PC-3 (cell line): Measurements from ENCODE around the gene TFEB. TPM values are rescaled to one million over a fixed set of nuclear protein-coding genes. Genes with fewer than 3 reads are reported as not detected.

Experiments used
- ATAC-seq: fragments of 200-7000 bp; cut with Tn5 transposase; 2 replicates; pipeline ENCODE4 v1.9.1; 2020; ENCODE audit warnings: mild to moderate bottlenecking, moderate library complexity
- BruUV-seq: library from RNA; stranded (reverse); fragments of 400-500 nt; replicated peaks from 2 replicates; lab custom pipeline; 2021; lab: Mats Ljungman, UMichigan
- CTCF ChIA-PET: fragments of 300-600 bp; sonication (Branson Sonifier 250); formaldehyde crosslinking; loops from one replicate; lab custom pipeline; 2022; ENCODE audit warnings: antibody characterized with exemption; lab: Charles Lee
- POLR2A ChIA-PET: fragments of 300-600 bp; sonication (Branson Sonifier 250); formaldehyde crosslinking; loops from one replicate; lab custom pipeline; 2022; ENCODE audit warnings: antibody characterized with exemption; ENCODE audit not compliant: unreplicated experiment; lab: Charles Lee
- DNase-seq: peaks from one replicate; pipeline ENCODE4 v3.0.0-alpha.2; 2015
- H2AFZ ChIP-seq: fragments of 300-600 bp; sonication (generic); 2 replicates; pipeline ENCODE4 v1.6.0; 2016; ENCODE audit warnings: antibody characterized with exemption, low read length
- H3F3A ChIP-seq: fragments of 300-600 bp; sonication (generic); one replicate; pipeline ENCODE4 v1.6.0; 2017; ENCODE audit warnings: antibody characterized with exemption, low read length, control low read depth, mild to moderate bottlenecking; ENCODE audit not compliant: unreplicated experiment
- H3K27ac ChIP-seq: fragments of 300-600 bp; sonication (generic); 2 replicates; pipeline ENCODE4 v1.5.1; 2016; ENCODE audit warnings: mild to moderate bottlenecking, low read length
- H3K27me3 ChIP-seq: fragments of 300-600 bp; sonication (generic); 2 replicates; pipeline ENCODE4 v1.6.1; 2016; ENCODE audit warnings: low read length, mixed read lengths
- H3K36me3 ChIP-seq: fragments of 300-600 bp; sonication (generic); 2 replicates; pipeline ENCODE4 v1.6.1; 2016; ENCODE audit warnings: low read depth, mixed run types, low read length, mixed read lengths
- H3K4me1 ChIP-seq: fragments of 300-600 bp; sonication (generic); 2 replicates; pipeline ENCODE4 v1.5.1; 2016; ENCODE audit warnings: low read length; ENCODE audit not compliant: insufficient read depth
- H3K4me2 ChIP-seq: fragments of 300-600 bp; sonication (generic); 2 replicates; pipeline ENCODE4 v1.6.0; 2016; ENCODE audit warnings: low read length
- H3K4me3 ChIP-seq: fragments of 300-600 bp; sonication (generic); 2 replicates; pipeline ENCODE4 v1.5.1; 2016; ENCODE audit warnings: mild to moderate bottlenecking, low read length, mixed read lengths
- H3K79me2 ChIP-seq: fragments of 300-600 bp; sonication (generic); 2 replicates; pipeline ENCODE4 v1.6.1; 2017; ENCODE audit warnings: low read length, mixed read lengths
- H3K9ac ChIP-seq: fragments of 300-600 bp; sonication (generic); 2 replicates; pipeline ENCODE4 v1.6.0; 2016; ENCODE audit warnings: mild to moderate bottlenecking, low read length
- H3K9me2 ChIP-seq: fragments of 300-600 bp; sonication (generic); replicated peaks from 2 replicates; pipeline ENCODE4 v1.6.1; 2016; ENCODE audit warnings: mixed run types, low read length, mixed read lengths
- H3K9me3 ChIP-seq: fragments of 300-600 bp; sonication (generic); 2 replicates; pipeline ENCODE4 v1.6.1; 2016; ENCODE audit warnings: low read length, mixed read lengths
- H4K20me1 ChIP-seq: fragments of 300-600 bp; sonication (generic); 2 replicates; pipeline ENCODE4 v1.6.1; 2016; ENCODE audit warnings: low read length, mixed read lengths
- EZH2 ChIP-seq: fragments of 300-600 bp; sonication (generic); IDR thresholded peaks from one replicate; pipeline ENCODE4 v1.6.1; 2017; ENCODE audit warnings: antibody characterized with exemption, mild to moderate bottlenecking, low read length; ENCODE audit not compliant: unreplicated experiment
- EZH2phosphoT487 ChIP-seq: fragments of 300-600 bp; sonication (generic); IDR thresholded peaks from 2 replicates; pipeline ENCODE4 v1.6.1; 2018; ENCODE audit warnings: mild to moderate bottlenecking, antibody characterized with exemption, low read length, borderline replicate concordance
- intact Hi-C: fragments of 100-400 bp; cut with micrococcal nuclease; formaldehyde crosslinking; loops from 2 replicates; pipeline ENCODE4 v1.9.0; 2023
- total RNA-seq: library from RNA; depleted of rRNA; stranded (reverse); fragments of >200 nt; gene quantifications from 2 replicates; pipeline ENCODE4 v1.2.3, GENCODE V29; 2014
- TF ChIP-seq, protein P1 (sequence below): fragments of 300-600 bp; sonication (generic); conservative IDR thresholded peaks from 2 replicates; pipeline ENCODE4 v1.5.1; 2017; ENCODE audit warnings: antibody characterized with exemption, low read depth, mild to moderate bottlenecking, low read length

The TFEB gene
- total RNA-seq, 1 experiment from 2014 or later = 4.2 TPM

DNA sequence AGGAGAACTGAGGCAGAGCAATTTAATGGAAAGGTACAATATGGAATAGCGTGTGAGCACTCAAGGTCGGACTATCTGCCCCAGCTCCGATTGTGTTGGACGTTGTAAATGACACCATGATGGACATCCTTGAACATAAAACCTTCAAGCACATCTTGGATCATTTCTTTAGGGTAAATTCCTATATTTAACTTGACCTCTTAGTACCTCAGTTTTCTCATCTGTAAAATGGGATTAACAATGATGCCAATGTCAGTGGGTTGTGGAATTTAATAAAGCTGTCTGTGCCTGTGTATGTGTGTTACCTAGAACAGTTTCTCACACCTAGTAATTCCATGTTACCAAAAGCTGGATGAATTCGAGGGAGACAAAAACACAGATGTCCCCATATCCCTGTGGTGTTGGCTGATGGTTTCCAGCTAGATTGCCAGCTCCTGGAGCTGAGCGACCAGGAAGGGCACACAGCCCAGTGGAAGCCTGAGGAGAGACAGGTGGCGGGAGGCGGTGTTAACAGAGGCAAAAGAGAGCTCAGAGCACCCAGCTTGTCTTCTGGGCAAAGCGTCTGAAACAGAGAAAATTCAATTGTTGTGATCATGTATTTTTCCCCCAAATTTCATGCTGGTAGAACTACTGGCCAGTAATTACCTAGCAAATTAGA, 64.6 kb downstream of the TFEB start:
- Histone ChIP-seq H3K4me1 (no peaks in the 10 kb centered on the region), H3K36me3 (no peaks in the 10 kb centered on the region), H3F3A (no peaks in the 10 kb centered on the region), H3K79me2 (no peaks in the 10 kb centered on the region), H3K9me3 (no peaks in the 10 kb centered on the region), H3K9me2 (no peaks in the 10 kb centered on the region), H3K9ac (no peak overlapping the region), H3K27me3 (peaks cover 33% of the 10 kb centered on the region), H3K4me3 (no peak overlapping the region), H2AFZ (no peak overlapping the region), H4K20me1 (no peaks in the 10 kb centered on the region), H3K27ac (no peak overlapping the region), H3K4me2 (no peak overlapping the region)
- intact Hi-C loops = no loop called here
- POLR2A ChIA-PET = no interaction called here
- CTCF ChIA-PET = interaction anchor here (0.5 kb wide), 1 partner anchor 1056 kb away, joined by 4 read pairs; no protein-coding TSS in a partner anchor
- DNase-seq (no peak), ATAC-seq (no peak)
- BruUV-seq = no TSS peak
- no peak for TF ChIP-seq EZH2phosphoT487
- TF ChIP-seq, protein P1, sequence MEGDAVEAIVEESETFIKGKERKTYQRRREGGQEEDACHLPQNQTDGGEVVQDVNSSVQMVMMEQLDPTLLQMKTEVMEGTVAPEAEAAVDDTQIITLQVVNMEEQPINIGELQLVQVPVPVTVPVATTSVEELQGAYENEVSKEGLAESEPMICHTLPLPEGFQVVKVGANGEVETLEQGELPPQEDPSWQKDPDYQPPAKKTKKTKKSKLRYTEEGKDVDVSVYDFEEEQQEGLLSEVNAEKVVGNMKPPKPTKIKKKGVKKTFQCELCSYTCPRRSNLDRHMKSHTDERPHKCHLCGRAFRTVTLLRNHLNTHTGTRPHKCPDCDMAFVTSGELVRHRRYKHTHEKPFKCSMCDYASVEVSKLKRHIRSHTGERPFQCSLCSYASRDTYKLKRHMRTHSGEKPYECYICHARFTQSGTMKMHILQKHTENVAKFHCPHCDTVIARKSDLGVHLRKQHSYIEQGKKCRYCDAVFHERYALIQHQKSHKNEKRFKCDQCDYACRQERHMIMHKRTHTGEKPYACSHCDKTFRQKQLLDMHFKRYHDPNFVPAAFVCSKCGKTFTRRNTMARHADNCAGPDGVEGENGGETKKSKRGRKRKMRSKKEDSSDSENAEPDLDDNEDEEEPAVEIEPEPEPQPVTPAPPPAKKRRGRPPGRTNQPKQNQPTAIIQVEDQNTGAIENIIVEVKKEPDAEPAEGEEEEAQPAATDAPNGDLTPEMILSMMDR = no peak
- TF ChIP-seq EZH2 = no peak

DNA sequence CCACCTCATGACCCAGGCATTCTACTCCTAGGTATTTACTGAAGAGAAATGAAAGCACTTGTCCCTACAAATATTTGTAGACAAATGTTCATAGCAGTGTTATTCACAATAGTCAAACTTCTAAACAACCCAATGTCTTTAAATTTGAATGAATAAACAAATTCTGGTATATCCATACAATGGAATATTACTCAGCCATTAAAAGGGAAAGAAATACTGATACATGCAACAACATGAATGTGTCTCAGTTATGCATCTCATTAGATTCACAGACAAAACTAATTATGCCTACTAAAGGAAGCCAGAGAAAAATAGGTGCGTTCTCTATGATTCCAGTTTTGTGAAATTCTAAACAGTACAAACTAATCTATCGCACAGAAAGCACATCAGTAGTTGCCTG, 66.4 kb downstream of the TFEB start:
- Histone ChIP-seq H3K9me3 (no peaks in the 10 kb centered on the region), H3K79me2 (no peaks in the 10 kb centered on the region), H3K4me3 (no peak overlapping the region), H3K9me2 (no peaks in the 10 kb centered on the region), H3F3A (no peaks in the 10 kb centered on the region), H4K20me1 (no peaks in the 10 kb centered on the region), H3K4me1 (no peaks in the 10 kb centered on the region), H2AFZ (no peak overlapping the region), H3K36me3 (no peaks in the 10 kb centered on the region), H3K9ac (no peak overlapping the region), H3K4me2 (no peak overlapping the region), H3K27ac (no peak overlapping the region), H3K27me3 (peaks cover 38% of the 10 kb centered on the region)
- intact Hi-C loops = no loop called here
- BruUV-seq = no TSS peak
- TF ChIP-seq EZH2phosphoT487 (no peak), EZH2 (no peak)
- TF ChIP-seq, protein P1 = no peak
- no peak for DNase-seq
- ChIA-PET CTCF (no interaction called here), POLR2A (no interaction called here)
- ATAC-seq = no peak

DNA sequence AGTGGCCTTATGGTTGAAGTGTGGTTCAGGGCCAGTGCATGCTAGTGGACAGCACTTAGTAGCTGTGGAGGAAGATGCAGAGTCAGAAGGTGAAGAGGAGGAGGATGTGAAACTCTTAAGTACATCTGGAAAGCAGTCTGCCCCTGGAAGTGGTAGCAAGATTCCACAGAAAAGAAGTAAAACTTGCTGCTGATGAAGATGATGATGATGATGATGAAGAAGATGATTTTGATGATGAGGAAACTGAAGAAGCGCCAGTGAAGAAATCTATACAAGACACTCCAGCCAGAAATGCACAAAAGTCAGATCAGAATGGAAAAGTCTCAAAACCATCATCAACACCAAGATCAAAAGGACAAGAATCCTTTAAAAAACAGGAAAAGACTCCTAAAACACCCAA, 68.2 kb downstream of the TFEB start:
- H3K9me3 ChIP-seq = no peaks in the 10 kb centered on the region
- no peaks in the 10 kb centered on the region for H3K79me2 ChIP-seq
- no peak overlapping the region for H3K4me2 ChIP-seq
- no peak overlapping the region for H3K9ac ChIP-seq
- H2AFZ ChIP-seq = no peak overlapping the region
- H3K36me3 ChIP-seq = no peaks in the 10 kb centered on the region
- peaks cover 50% of the 10 kb centered on the region for H3K27me3 ChIP-seq
- TF ChIP-seq, protein P1 = no peak
- TF ChIP-seq EZH2phosphoT487 (no peak), EZH2 (no peak)
- ATAC-seq (no peak), DNase-seq (no peak)
- no peaks in the 10 kb centered on the region for H3K9me2 ChIP-seq
- H3K27ac ChIP-seq = no peak overlapping the region
- no peaks in the 10 kb centered on the region for H3F3A ChIP-seq
- no peaks in the 10 kb centered on the region for H3K4me1 ChIP-seq
- H4K20me1 ChIP-seq = no peaks in the 10 kb centered on the region
- no TSS peak for BruUV-seq
- CTCF ChIA-PET = no interaction called here
- intact Hi-C loops = no loop called here
- H3K4me3 ChIP-seq = no peak overlapping the region
- POLR2A ChIA-PET = no interaction called here
